Chondrocyte (in vitro differentiated cells): ENCODE results near the gene CST3. TPM values are rescaled to one million over a fixed set of nuclear protein-coding genes. Genes with fewer than 3 reads are reported as not detected.
"Not testable (repeated sequence)": the region's sequence is repeated elsewhere in the genome, so short reads cannot be mapped to it uniquely, and the experiment has no call there.

ENCODE experiments used
- DNase-seq: peaks from one replicate; pipeline ENCODE4 v3.0.0; 2021; ENCODE audit warnings: mixed read lengths, low spot score
- H3K27ac Mint-ChIP-seq: one replicate; pipeline ENCODE4 v1.8.0; 2021; ENCODE audit warnings: mild to moderate bottlenecking, moderate library complexity, mixed read lengths; ENCODE audit not compliant: unreplicated experiment
- H3K27me3 Mint-ChIP-seq: 2 replicates; pipeline ENCODE4 v1.8.0; 2021; ENCODE audit warnings: low read depth, mixed read lengths
- H3K36me3 Mint-ChIP-seq: 2 replicates; pipeline ENCODE4 v1.8.0; 2021; ENCODE audit warnings: low read depth, mixed read lengths
- H3K4me1 Mint-ChIP-seq: 2 replicates; pipeline ENCODE4 v1.8.0; 2021; ENCODE audit warnings: low read depth, mild to moderate bottlenecking, mixed read lengths
- H3K4me3 Mint-ChIP-seq: one replicate; pipeline ENCODE4 v1.8.0; 2021; ENCODE audit warnings: mild to moderate bottlenecking, moderate library complexity, mixed read lengths; ENCODE audit not compliant: unreplicated experiment
- H3K9me3 Mint-ChIP-seq: 2 replicates; pipeline ENCODE4 v1.8.0; 2021; ENCODE audit warnings: low read depth, mixed read lengths
- total RNA-seq: library from RNA; stranded (reverse); gene quantifications from 3 replicates; pipeline ENCODE4 v1.2.1, GENCODE V29; 2021
- TF ChIP-seq, protein P1 (sequence below): fragments of 200-600 bp; sonication (generic); IDR thresholded peaks from 2 replicates; pipeline ENCODE4 v1.5.0; 2021; ENCODE audit warnings: antibody characterized with exemption, mild to moderate bottlenecking, moderate library complexity

The CST3 gene
- total RNA-seq, 1 donor from 2014 or later, result 487 TPM

- Mint-ChIP-seq H3K27ac (peak overlapping the region; percentile 85), H3K4me3 (no peak overlapping the region), H3K27me3 (no peaks in the 10 kb centered on the region), H3K36me3 (peaks cover 2% of the 10 kb centered on the region), H3K4me1 (peaks cover 33% of the 10 kb centered on the region), H3K9me3 (peaks cover 17% of the 10 kb centered on the region)
- DNase-seq, result no peak
- TF ChIP-seq, protein P1, sequence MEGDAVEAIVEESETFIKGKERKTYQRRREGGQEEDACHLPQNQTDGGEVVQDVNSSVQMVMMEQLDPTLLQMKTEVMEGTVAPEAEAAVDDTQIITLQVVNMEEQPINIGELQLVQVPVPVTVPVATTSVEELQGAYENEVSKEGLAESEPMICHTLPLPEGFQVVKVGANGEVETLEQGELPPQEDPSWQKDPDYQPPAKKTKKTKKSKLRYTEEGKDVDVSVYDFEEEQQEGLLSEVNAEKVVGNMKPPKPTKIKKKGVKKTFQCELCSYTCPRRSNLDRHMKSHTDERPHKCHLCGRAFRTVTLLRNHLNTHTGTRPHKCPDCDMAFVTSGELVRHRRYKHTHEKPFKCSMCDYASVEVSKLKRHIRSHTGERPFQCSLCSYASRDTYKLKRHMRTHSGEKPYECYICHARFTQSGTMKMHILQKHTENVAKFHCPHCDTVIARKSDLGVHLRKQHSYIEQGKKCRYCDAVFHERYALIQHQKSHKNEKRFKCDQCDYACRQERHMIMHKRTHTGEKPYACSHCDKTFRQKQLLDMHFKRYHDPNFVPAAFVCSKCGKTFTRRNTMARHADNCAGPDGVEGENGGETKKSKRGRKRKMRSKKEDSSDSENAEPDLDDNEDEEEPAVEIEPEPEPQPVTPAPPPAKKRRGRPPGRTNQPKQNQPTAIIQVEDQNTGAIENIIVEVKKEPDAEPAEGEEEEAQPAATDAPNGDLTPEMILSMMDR, result no peak
Measured at GRCh38 chr20:23623666-23624323, 14.0 kb downstream of the CST3 start.

DNA sequence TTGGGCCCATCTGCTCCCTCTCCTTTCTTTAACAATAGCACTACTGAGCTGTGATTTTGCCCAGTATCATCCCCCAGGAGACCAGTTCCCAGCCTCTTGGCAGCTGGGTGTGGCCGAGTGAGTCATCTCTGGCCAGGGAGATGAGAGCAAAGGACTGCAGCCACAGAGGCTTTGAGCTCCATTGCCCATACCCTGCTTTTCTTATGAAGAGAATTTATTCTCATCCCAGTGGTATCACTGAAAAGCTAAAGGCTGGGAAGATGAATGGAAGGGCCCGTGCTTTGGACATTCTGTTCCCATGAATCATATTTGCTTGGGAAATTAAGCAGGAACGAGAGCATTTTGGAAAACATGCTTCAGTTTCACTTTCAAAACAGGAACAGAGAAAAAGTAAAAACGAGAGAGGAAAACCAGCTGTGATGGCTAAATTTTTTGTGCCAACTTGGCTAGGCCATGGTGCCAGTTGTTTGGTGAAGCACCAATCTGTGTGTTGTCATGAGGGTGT is 14.9 kb downstream of the CST3 start:
- peaks cover 12% of the 10 kb centered on the region for H3K9me3 Mint-ChIP-seq
- DNase-seq, result no peak
- H3K4me1 Mint-ChIP-seq, result peaks cover 31% of the 10 kb centered on the region
- peaks cover 4% of the 10 kb centered on the region for H3K27me3 Mint-ChIP-seq
- peaks cover 2% of the 10 kb centered on the region for H3K36me3 Mint-ChIP-seq
- peak overlapping the region; percentile 98 for H3K27ac Mint-ChIP-seq
- TF ChIP-seq, protein P1, result no peak
- peak overlapping the region; percentile 31 for H3K4me3 Mint-ChIP-seq

GRCh38 chr20:23622401-23622800 is 15.4 kb downstream of the CST3 start:
- DNase-seq, H3K27me3 Mint-ChIP-seq, H3K36me3 Mint-ChIP-seq: not testable (repeated sequence)
- H3K27ac Mint-ChIP-seq, result peak overlapping the region; percentile 98
- peaks cover 31% of the 10 kb centered on the region for H3K4me1 Mint-ChIP-seq
- peaks cover 11% of the 10 kb centered on the region for H3K9me3 Mint-ChIP-seq
- peak overlapping the region; percentile 31 for H3K4me3 Mint-ChIP-seq

- not testable (repeated sequence) for H3K4me3 Mint-ChIP-seq, H3K27ac Mint-ChIP-seq, H3K9me3 Mint-ChIP-seq, DNase-seq, H3K36me3 Mint-ChIP-seq, H3K27me3 Mint-ChIP-seq
- peaks cover 31% of the 10 kb centered on the region for H3K4me1 Mint-ChIP-seq
Measured at GRCh38 chr20:23620670-23621386, 16.9 kb downstream of the CST3 start.

- no peak overlapping the region for H3K4me3 Mint-ChIP-seq
- peaks cover 4% of the 10 kb centered on the region for H3K27me3 Mint-ChIP-seq
- no peaks in the 10 kb centered on the region for H3K4me1 Mint-ChIP-seq
- H3K36me3 Mint-ChIP-seq, result no peaks in the 10 kb centered on the region
- TF ChIP-seq, protein P1, result no peak
- no peak for DNase-seq
- H3K27ac Mint-ChIP-seq, result no peak overlapping the region
- no peaks in the 10 kb centered on the region for H3K9me3 Mint-ChIP-seq
Measured at GRCh38 chr20:23614163-23614562, 23.6 kb downstream of the CST3 start.

DNA sequence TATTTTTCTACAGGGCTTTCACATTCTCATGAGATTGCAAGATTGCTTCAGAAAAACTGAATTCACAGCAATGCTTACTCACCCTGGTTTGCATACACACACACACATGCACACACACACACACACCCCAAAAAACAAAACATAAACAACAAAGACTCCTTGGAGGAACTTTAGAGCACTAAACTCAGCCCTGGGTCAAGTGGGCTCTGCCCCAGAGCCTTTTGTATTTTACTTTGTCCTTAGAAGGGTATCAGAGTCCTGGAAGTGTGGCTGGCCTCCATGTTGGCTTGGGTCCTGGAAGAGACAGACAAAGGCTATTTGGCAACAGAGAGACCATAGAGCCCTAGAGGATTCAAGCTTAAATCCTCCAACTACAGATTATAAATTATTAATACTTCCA is 24.1 kb downstream of the CST3 start:
- Mint-ChIP-seq H3K27me3 (peaks cover 4% of the 10 kb centered on the region), H3K36me3 (no peaks in the 10 kb centered on the region), H3K9me3 (no peaks in the 10 kb centered on the region), H3K27ac (no peak overlapping the region), H3K4me1 (no peaks in the 10 kb centered on the region), H3K4me3 (no peak overlapping the region)
- DNase-seq, result no peak
- TF ChIP-seq, protein P1, result no peak
